Colonic mucosa (tissue), 4 donors: ENCODE measurements around the gene PRKCB. TPM values are rescaled to one million over a fixed set of nuclear protein-coding genes. Genes with fewer than 3 reads are reported as not detected.

Experiments used
- DNase-seq: peaks from one replicate; pipeline ENCODE4 v3.0.0-alpha.2; 2020
- H3K27ac ChIP-seq: fragments of 200-600 bp; one replicate; pipeline ENCODE4 v1.8.0; 2021
- H3K27me3 ChIP-seq: fragments of 200-600 bp; one replicate; pipeline ENCODE4 v1.8.0; 2021
- H3K36me3 ChIP-seq: fragments of 200-600 bp; one replicate; pipeline ENCODE4 v1.8.0; 2021
- H3K4me1 ChIP-seq: fragments of 200-600 bp; one replicate; pipeline ENCODE4 v1.8.0; 2021; ENCODE audit warnings: mild to moderate bottlenecking
- H3K4me3 ChIP-seq: fragments of 200-600 bp; one replicate; pipeline ENCODE4 v1.8.0; 2021
- H3K9ac ChIP-seq, 2 donors: one replicate each; pipeline ENCODE4 v1.7.0; 2013; ENCODE audit warnings: control low read depth in 2 of 2, low read depth in 2 of 2, low read length in 2 of 2
- H3K9me3 ChIP-seq: fragments of 200-600 bp; one replicate; pipeline ENCODE4 v1.8.0; 2021
- intact Hi-C: fragments of 100-400 bp; cut with DNase I; formaldehyde crosslinking; loops from one replicate; pipeline ENCODE4 v1.14.1; 2022
- total RNA-seq, 2 donors: library from RNA; stranded (reverse); fragmentation: NEBNext Ultra II Directional in 1 of 2; extraction: Animal tissue kit (Norgen Biotek cat#: 25700) in 1 of 2; gene quantifications; one replicate each; pipeline ENCODE4 v1.2.1, GENCODE V29; 2021
- TF ChIP-seq, protein P1 (sequence below): fragments of 200-600 bp; IDR thresholded peaks from one replicate; pipeline ENCODE4 v1.8.0; 2022; ENCODE audit warnings: antibody characterized with exemption, mild to moderate bottlenecking
- donor health status: healthy.
- donor health status: DM: no; HTN: no; CAD: no.
- donor health status: DM: no; HTN: no; CAD: no.

PRKCB gene
- total RNA-seq, 2 donors from 2014 or later, result 2.5 to 10.7 TPM

- H3K9me3 ChIP-seq, result no peaks in the 10 kb centered on the region
- no peak overlapping the region for H3K27ac ChIP-seq
- H3K36me3 ChIP-seq, result no peaks in the 10 kb centered on the region
- no peak overlapping the region for H3K4me3 ChIP-seq
- peak; percentile 85 for DNase-seq
- TF ChIP-seq, protein P1, sequence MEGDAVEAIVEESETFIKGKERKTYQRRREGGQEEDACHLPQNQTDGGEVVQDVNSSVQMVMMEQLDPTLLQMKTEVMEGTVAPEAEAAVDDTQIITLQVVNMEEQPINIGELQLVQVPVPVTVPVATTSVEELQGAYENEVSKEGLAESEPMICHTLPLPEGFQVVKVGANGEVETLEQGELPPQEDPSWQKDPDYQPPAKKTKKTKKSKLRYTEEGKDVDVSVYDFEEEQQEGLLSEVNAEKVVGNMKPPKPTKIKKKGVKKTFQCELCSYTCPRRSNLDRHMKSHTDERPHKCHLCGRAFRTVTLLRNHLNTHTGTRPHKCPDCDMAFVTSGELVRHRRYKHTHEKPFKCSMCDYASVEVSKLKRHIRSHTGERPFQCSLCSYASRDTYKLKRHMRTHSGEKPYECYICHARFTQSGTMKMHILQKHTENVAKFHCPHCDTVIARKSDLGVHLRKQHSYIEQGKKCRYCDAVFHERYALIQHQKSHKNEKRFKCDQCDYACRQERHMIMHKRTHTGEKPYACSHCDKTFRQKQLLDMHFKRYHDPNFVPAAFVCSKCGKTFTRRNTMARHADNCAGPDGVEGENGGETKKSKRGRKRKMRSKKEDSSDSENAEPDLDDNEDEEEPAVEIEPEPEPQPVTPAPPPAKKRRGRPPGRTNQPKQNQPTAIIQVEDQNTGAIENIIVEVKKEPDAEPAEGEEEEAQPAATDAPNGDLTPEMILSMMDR, result peak; percentile 42
- no peak overlapping the region for H3K9ac ChIP-seq
- no peaks in the 10 kb centered on the region for H3K27me3 ChIP-seq
- H3K4me1 ChIP-seq, result no peaks in the 10 kb centered on the region
- intact Hi-C loops, result loop anchor here (5.0 kb wide), 2 partner anchors 64 to 236 kb away; no protein-coding TSS in a partner anchor
Measured at GRCh38 chr16:23801378-23801777, 34.4 kb upstream of the PRKCB start.

- H3K4me3 ChIP-seq, result no peak overlapping the region
- no peak for DNase-seq
- no peak overlapping the region for H3K27ac ChIP-seq
- H3K27me3 ChIP-seq, result no peaks in the 10 kb centered on the region
- H3K4me1 ChIP-seq, result no peaks in the 10 kb centered on the region
- intact Hi-C loops, result loop anchor here (2.0 to 5.0 kb wide), 3 partner anchors 65 to 235 kb away; no protein-coding TSS in a partner anchor
- no peaks in the 10 kb centered on the region for H3K36me3 ChIP-seq
- H3K9ac ChIP-seq, result no peak overlapping the region
- TF ChIP-seq, protein P1, result no peak
- H3K9me3 ChIP-seq, result no peaks in the 10 kb centered on the region
Measured at GRCh38 chr16:23802776-23803175, 33.0 kb upstream of the PRKCB start.

GRCh38 chr16:23803591-23804123 lies 32.1 kb upstream of the PRKCB start:
- intact Hi-C loops, result loop anchor here (2.0 to 5.0 kb wide), 3 partner anchors 66 to 234 kb away; no protein-coding TSS in a partner anchor
- Histone ChIP-seq H3K4me3 (no peak overlapping the region), H3K27me3 (no peaks in the 10 kb centered on the region), H3K9me3 (no peaks in the 10 kb centered on the region), H3K9ac (no peak overlapping the region), H3K36me3 (no peaks in the 10 kb centered on the region), H3K4me1 (no peaks in the 10 kb centered on the region), H3K27ac (no peak overlapping the region)
- TF ChIP-seq, protein P1, result peak; percentile 47
- DNase-seq, result peak; percentile 73

GRCh38 chr16:23807028-23807427 lies 28.8 kb upstream of the PRKCB start:
- Histone ChIP-seq H3K9me3 (no peaks in the 10 kb centered on the region), H3K27ac (no peak overlapping the region), H3K27me3 (no peaks in the 10 kb centered on the region), H3K4me3 (no peak overlapping the region), H3K9ac (no peak overlapping the region), H3K4me1 (no peaks in the 10 kb centered on the region), H3K36me3 (no peaks in the 10 kb centered on the region)
- intact Hi-C loops, result no loop called here
- no peak for DNase-seq
- TF ChIP-seq, protein P1, result no peak

DNA sequence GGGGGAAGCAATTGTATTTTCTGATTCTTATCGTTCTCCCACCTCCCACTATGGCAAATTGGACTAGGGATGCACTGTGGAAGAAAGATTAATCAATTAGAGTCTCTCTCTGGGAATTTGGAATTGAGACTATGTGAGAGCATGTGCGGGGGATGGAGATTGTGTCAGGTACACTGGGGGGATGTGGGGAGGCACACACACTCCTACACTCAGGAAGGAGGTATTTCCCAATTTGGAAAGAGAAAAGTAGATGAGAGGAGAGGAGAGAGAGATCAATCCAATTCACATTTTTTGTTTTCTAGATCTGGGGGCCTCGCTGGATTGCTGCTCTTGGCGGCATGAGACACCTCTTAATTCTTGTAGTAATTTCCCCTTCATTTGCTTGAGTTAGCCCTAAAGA lies 14.3 kb upstream of the PRKCB start:
- Histone ChIP-seq H3K4me1 (no peaks in the 10 kb centered on the region), H3K27me3 (no peaks in the 10 kb centered on the region), H3K36me3 (no peaks in the 10 kb centered on the region), H3K9ac (no peak overlapping the region), H3K4me3 (no peak overlapping the region), H3K9me3 (no peaks in the 10 kb centered on the region), H3K27ac (no peak overlapping the region)
- DNase-seq, result no peak
- intact Hi-C loops, result no loop called here
- TF ChIP-seq, protein P1, result no peak
